GM23248 (cell line): ENCODE data around the gene ZBTB46.

Source experiments
- EZH2 ChIP-seq: fragments of 200-600 bp; sonication (generic); IDR thresholded peaks from 2 replicates; pipeline ENCODE4 v1.6.1; 2018; ENCODE audit warnings: antibody characterized with exemption, mild to moderate bottlenecking; ENCODE audit not compliant: insufficient read depth, poor library complexity, severe bottlenecking
- EZH2phosphoT487 ChIP-seq: fragments of 200-600 bp; sonication (generic); IDR thresholded peaks from 2 replicates; pipeline ENCODE4 v1.6.1; 2018; ENCODE audit warnings: antibody characterized with exemption, moderate library complexity, mild to moderate bottlenecking, low read depth; ENCODE audit not compliant: insufficient read depth

- TF ChIP-seq EZH2 (no peak), EZH2phosphoT487 (no peak)
Measured at GRCh38 chr20:63810730-63811490, 20.2 kb downstream of the ZBTB46 start.
